SH-SY5Y (cell line): ENCODE results near the gene HIVEP3.

ENCODE experiments used
- GATA2 ChIP-seq: IDR thresholded peaks from 2 replicates; pipeline ENCODE4 v1.6.1; 2011; ENCODE audit warnings: mild to moderate bottlenecking, low read depth, low read length
- GATA3 ChIP-seq: IDR thresholded peaks from 2 replicates; pipeline ENCODE4 v1.6.1; 2011; ENCODE audit warnings: low read depth, mild to moderate bottlenecking, low read length, moderate library complexity

- no peak for TF ChIP-seq GATA2
- no peak for TF ChIP-seq GATA3
These were observed 191.6 kb downstream of the HIVEP3 start for GRCh38 chr1:41726899-41727748.
